Retinal pigment epithelial cell (primary cell): Measurements from ENCODE around the gene MTOR.

Experiments
- DNase-seq: peaks from one replicate; pipeline ENCODE4 v3.0.0-alpha.2; 2010; ENCODE audit warnings: low read depth
- H3K4me3 ChIP-seq: 2 replicates; pipeline ENCODE4 v1.5.1; 2011; ENCODE audit warnings: mild to moderate bottlenecking, low read length, control low read depth, moderate library complexity
- TF ChIP-seq, protein P1 (sequence below): conservative IDR thresholded peaks from 2 replicates; pipeline ENCODE4 v1.5.1; 2011; ENCODE audit warnings: low read depth, low read length, control low read depth, inconsistent platforms

The MTOR gene

GRCh38 chr1:11198851-11199594 lies 63.3 kb downstream of the MTOR start:
- DNase-seq, result no peak
- TF ChIP-seq, protein P1, sequence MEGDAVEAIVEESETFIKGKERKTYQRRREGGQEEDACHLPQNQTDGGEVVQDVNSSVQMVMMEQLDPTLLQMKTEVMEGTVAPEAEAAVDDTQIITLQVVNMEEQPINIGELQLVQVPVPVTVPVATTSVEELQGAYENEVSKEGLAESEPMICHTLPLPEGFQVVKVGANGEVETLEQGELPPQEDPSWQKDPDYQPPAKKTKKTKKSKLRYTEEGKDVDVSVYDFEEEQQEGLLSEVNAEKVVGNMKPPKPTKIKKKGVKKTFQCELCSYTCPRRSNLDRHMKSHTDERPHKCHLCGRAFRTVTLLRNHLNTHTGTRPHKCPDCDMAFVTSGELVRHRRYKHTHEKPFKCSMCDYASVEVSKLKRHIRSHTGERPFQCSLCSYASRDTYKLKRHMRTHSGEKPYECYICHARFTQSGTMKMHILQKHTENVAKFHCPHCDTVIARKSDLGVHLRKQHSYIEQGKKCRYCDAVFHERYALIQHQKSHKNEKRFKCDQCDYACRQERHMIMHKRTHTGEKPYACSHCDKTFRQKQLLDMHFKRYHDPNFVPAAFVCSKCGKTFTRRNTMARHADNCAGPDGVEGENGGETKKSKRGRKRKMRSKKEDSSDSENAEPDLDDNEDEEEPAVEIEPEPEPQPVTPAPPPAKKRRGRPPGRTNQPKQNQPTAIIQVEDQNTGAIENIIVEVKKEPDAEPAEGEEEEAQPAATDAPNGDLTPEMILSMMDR, result no peak
- no peak overlapping the region for H3K4me3 ChIP-seq

DNA sequence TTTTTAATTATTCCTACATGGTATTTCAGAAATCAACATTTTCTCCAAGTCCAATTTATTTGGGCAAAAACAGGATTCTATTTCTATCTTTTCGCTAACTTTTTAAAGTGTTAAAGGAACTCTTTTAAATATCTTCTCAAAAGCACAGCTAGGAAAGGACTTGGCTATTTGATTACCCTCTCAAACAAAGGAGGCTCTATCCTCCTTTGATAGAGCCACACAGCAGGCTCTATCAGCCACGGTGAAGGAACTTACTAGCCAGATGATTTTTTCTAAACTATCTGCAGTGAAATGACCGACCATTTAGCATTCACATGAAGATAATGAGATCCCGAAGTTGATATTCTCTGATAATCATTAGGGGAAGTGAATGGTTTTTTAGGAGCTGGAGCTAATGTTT lies 64.1 kb downstream of the MTOR start:
- H3K4me3 ChIP-seq, result no peak overlapping the region
- DNase-seq, result no peak
- TF ChIP-seq, protein P1, result no peak

- no peak overlapping the region for H3K4me3 ChIP-seq
- DNase-seq, result no peak
- TF ChIP-seq, protein P1, result no peak
Observed at GRCh38 chr1:11197359-11197758, 65.0 kb downstream of the MTOR start.

DNA sequence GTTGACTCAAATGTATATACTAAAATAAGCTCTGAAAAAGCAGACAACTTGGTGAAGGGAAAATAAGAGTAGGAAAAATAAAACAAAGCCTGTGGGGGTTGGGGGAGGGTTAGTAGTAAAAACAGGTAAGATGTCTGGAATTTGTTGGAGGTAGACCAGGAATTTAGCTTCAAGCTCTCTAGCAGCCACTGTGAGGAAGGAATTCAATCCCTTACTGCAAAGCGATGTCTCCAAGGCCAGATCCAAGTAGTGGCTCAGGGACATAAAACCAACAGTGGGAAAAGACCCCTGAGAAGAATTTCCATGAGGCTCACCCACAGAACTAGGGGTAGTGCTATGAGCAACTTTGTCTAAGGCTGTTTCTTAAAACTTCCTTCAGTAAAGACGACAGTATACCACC lies 65.4 kb downstream of the MTOR start:
- H3K4me3 ChIP-seq, result no peak overlapping the region
- TF ChIP-seq, protein P1, result no peak
- DNase-seq, result no peak

GRCh38 chr1:11194407-11195176 lies 67.8 kb downstream of the MTOR start:
- TF ChIP-seq, protein P1, result no peak
- no peak for DNase-seq
- H3K4me3 ChIP-seq, result no peak overlapping the region

GRCh38 chr1:11193376-11193775 lies 69.0 kb downstream of the MTOR start:
- TF ChIP-seq, protein P1, result no peak
- no peak for DNase-seq
- no peak overlapping the region for H3K4me3 ChIP-seq

GRCh38 chr1:11188858-11189451 lies 73.4 kb downstream of the MTOR start, which contains the start of gene ANGPTL7:
Gene ANGPTL7, plus strand, starts transcription at chr1:11189355. Its CDS starts 225 bp downstream, at chr1:11189580.
- H3K4me3 ChIP-seq, result no peak within 1 kb of the TSS
- no peak for DNase-seq
- TF ChIP-seq, protein P1, result no peak
